ENCODE measurements around the gene ASXL2. TPM values are rescaled to one million over a fixed set of nuclear protein-coding genes. Genes with fewer than 3 reads are reported as not detected.
"Not testable (repeated sequence)": the region's sequence is repeated elsewhere in the genome, so short reads cannot be mapped to it uniquely, and the experiment has no call there.

The ASXL2 gene
- total RNA-seq, 8 experiments from 2014 or later, result 3.3 to 24.0 (median 8.2) TPM

GRCh38 chr2:25909574-25909973 lies 31.3 kb upstream of the ASXL2 start:
- ATAC-seq (replicated peaks in 6 of 8); in situ Hi-C loops (cut with MboI; ENCODE audit: low pct_unique_long_range_greater_than_20kb in 2 of 9, low sequenced_read_pairs in 9 of 9, unreplicated experiment in 9 of 9); H3K27ac ChIP-seq; H3K4me3 ChIP-seq: not testable (repeated sequence)
- 10 to 100% (median 57%) methylated on average over 1 of the region's 5 CpGs; no CpG with 5 or more reads in 5 of the 10 experiments for WGBS, 10 experiments
- H3K4me1 ChIP-seq (replicated peaks in 1 of 2), result peaks cover 16 to 17% of the 10 kb centered on the region in 2 donors

DNA sequence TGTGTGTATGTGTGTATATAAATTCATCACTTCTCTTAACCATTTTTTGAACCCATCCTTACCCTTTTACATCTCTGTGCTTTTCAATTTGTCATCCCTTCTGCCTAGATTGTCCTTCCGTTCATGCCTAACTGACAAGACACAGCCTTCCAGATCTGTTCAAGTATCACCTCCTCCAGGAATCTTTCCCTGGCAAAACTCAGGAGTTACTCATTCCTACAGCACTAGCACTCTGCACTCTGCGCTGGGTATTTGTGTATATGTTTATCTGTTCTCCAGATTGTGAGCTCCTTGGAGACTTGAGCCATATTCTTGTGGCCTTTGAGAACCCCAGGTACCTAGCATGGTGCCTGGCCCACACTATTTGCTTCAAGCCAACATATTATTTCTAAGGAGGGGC lies 26.8 kb upstream of the ASXL2 start:
- 5 to 100% (median 67%) methylated on average over 1 to 2 of the region's 2 CpGs; no CpG with 5 or more reads in 3 of the 10 experiments for WGBS, 10 experiments
- Histone ChIP-seq H3K27ac (no peak overlapping the region), H3K4me1 (replicated peaks in 1 of 2) (no peaks in the 10 kb centered on the region), H3K4me3 (no peak overlapping the region)
- no peak for ATAC-seq (replicated peaks in 6 of 8)
- in situ Hi-C loops (cut with MboI; ENCODE audit: low pct_unique_long_range_greater_than_20kb in 2 of 9, low sequenced_read_pairs in 9 of 9, unreplicated experiment in 9 of 9), result no loop called here

- no peaks in the 10 kb centered on the region for H3K4me1 ChIP-seq (replicated peaks in 1 of 2)
- H3K27ac ChIP-seq, result no peak overlapping the region
- H3K4me3 ChIP-seq, result no peak overlapping the region
- no peak for ATAC-seq (replicated peaks in 6 of 8)
- WGBS, 10 experiments, result 80 to 100% (median 88%) methylated on average over 1 to 5 of the region's 5 CpGs; no CpG with 5 or more reads in 4 of the 10 experiments
- in situ Hi-C loops (cut with MboI; ENCODE audit: low pct_unique_long_range_greater_than_20kb in 2 of 9, low sequenced_read_pairs in 9 of 9, unreplicated experiment in 9 of 9), result no loop called here
These were observed 25.0 kb upstream of the ASXL2 start for GRCh38 chr2:25903216-25903776.

DNA sequence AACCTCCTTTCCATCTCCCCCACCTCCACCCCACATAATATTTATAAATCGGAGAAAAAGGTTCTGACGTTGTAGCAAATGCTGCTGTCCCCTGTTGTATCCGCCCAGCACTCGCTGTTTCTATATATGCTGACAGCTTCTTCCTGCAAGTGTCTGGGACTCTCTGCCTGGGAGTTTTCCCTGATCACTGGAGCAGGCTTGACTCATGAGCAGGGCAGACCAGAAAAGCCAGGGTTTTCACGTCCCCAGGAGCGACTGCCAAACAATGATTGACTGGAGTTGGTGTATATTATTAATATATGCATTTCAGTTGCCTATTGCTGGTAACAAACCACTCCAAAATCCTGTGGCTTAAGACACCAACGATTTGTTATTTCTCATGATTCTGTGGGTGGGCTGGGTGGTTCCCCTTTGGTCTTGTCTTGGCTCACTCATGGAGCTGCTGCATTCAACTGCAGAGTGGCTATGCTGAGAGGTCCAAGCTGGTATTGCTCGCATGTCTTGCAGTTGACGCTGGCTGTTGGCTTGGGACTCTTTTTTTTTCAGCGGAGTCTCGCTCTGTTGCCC lies 21.2 kb upstream of the ASXL2 start:
- ATAC-seq (replicated peaks in 6 of 8), result peak in 2 of 8 experiments; percentile 37 to 55
- in situ Hi-C loops (cut with MboI; ENCODE audit: low pct_unique_long_range_greater_than_20kb in 2 of 9, low sequenced_read_pairs in 9 of 9, unreplicated experiment in 9 of 9), result no loop called here
- no peak overlapping the region for H3K4me3 ChIP-seq
- peaks cover 0 to 11% of the 10 kb centered on the region in 2 donors for H3K4me1 ChIP-seq (replicated peaks in 1 of 2)
- WGBS, 10 experiments, result 14 to 100% (median 84%) methylated on average over 1 to 6 of the region's 11 CpGs; no CpG with 5 or more reads in 2 of the 10 experiments
- H3K27ac ChIP-seq, result no peak overlapping the region

- in situ Hi-C loops (cut with MboI; ENCODE audit: low pct_unique_long_range_greater_than_20kb in 2 of 9, low sequenced_read_pairs in 9 of 9, unreplicated experiment in 9 of 9), result no loop called here
- 38 to 100% (median 80%) methylated on average over 1 to 3 of the region's 4 CpGs; no CpG with 5 or more reads in 1 of the 10 experiments for WGBS, 10 experiments
- ATAC-seq (replicated peaks in 6 of 8), result no peak
These were observed 19.2 kb upstream of the ASXL2 start for GRCh38 chr2:25897506-25897905.

DNA sequence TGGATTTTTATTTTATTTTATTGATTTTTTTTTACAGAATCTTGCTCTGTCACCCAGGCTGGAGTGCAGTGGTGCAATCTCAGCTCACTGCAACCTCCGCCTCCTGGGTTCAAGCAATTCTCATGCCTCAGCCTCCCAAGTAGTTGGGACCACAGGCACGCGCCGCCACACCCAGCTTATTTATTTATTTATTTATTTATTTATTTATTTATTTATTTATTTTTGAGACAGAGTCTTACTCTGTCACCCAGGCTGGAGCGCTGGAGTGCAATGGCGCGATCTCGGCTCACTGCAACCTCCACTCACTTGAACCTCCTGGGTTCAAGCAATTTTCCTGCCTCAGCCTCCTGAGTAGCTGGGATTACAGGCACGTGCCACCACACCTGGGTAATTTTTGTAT lies 18.0 kb upstream of the ASXL2 start:
- WGBS, 10 experiments, result 0 to 94% (median 71%) methylated on average over 1 to 7 of the region's 9 CpGs; no CpG with 5 or more reads in 1 of the 10 experiments
- H3K4me1 ChIP-seq (replicated peaks in 1 of 2), result peaks cover 0 to 11% of the 10 kb centered on the region in 2 donors
- in situ Hi-C loops (cut with MboI; ENCODE audit: low pct_unique_long_range_greater_than_20kb in 2 of 9, low sequenced_read_pairs in 9 of 9, unreplicated experiment in 9 of 9); H3K27ac ChIP-seq; ATAC-seq (replicated peaks in 6 of 8); H3K4me3 ChIP-seq: not testable (repeated sequence)

More at GRCh38 chr2:25897506-25897905, 19.2 kb upstream of the ASXL2 start:
- no peak overlapping the region for H3K4me3 ChIP-seq
- peaks cover 0 to 11% of the 10 kb centered on the region in 2 donors for H3K4me1 ChIP-seq (replicated peaks in 1 of 2)
- no peak overlapping the region for H3K27ac ChIP-seq

- in situ Hi-C loops (cut with MboI; ENCODE audit: low pct_unique_long_range_greater_than_20kb in 2 of 9, low sequenced_read_pairs in 9 of 9, unreplicated experiment in 9 of 9), result no loop called here
- ATAC-seq (replicated peaks in 6 of 8), result peak in 6 of 8 experiments; percentile 9 to 40 (median 18)
- H3K27ac ChIP-seq, result peak overlapping the region in 1 of 2 donors; percentile 37
- no peak overlapping the region for H3K4me3 ChIP-seq
- H3K4me1 ChIP-seq (replicated peaks in 1 of 2), result peaks cover 0 to 11% of the 10 kb centered on the region in 2 donors
These were observed 17.3 kb upstream of the ASXL2 start for GRCh38 chr2:25895610-25896009.

DNA sequence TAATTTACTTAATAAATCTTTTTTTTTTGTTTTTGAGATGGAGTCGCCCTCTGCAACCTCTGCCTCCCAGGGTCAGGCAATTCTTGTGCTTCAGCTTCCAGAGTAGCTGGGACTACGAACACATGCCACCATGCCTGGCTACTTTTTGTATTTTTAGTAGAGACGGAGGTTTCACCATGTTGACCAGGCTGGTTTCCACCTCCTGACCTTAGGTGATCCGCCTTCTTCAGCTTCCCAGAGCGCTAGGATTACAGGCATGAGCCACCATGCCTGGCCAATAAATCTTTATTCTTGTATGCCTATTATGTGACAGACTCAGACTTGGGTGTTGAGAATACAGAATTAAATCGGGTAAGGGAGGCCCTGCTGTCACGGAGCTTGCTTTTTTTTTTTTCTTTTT lies 16.7 kb upstream of the ASXL2 start:
- H3K4me3 ChIP-seq, result no peak overlapping the region
- peak in 4 of 8 experiments; percentile 31 to 59 (median 50) for ATAC-seq (replicated peaks in 6 of 8)
- in situ Hi-C loops (cut with MboI; ENCODE audit: low pct_unique_long_range_greater_than_20kb in 2 of 9, low sequenced_read_pairs in 9 of 9, unreplicated experiment in 9 of 9), result no loop called here
- WGBS, 10 experiments, result 40 to 100% (median 72%) methylated on average over 1 to 6 of the region's 7 CpGs
- peaks cover 0 to 11% of the 10 kb centered on the region in 2 donors for H3K4me1 ChIP-seq (replicated peaks in 1 of 2)
- peak overlapping the region in 1 of 2 donors; percentile 38 for H3K27ac ChIP-seq

DNA sequence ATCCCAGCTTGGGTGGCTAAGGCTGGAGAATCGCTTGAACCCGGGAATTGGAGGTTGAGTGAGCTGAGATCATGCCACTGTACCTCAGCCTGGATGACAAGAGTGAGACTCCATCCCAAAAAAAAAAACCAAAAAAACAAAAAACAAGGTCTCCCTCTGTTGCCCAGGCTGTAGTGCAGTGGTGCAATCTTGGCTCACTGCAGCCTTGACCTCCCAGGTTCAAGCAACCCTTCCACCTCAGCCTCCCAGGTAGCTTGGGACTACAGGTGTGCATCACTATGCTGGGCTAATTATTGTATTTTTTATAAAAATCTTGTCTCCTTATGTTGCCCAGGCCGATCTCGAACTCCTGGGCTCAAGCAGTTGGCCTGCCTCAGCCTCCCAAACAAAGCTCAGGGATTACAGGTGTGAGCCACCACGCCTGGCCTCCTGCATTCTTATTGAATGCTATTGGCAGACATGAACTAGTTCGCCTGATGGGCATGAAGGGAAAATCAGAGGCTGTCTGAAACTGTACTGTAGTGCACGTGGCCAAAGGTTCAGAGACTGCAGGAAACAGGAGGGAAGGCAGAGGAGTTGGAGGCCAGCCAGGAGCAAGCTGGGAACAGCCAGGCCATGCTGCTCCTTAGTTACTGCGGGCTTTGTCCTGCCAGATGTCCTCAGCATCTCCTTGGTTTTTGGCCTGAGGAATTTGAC lies 16.0 kb upstream of the ASXL2 start:
- Histone ChIP-seq H3K4me3 (no peak overlapping the region), H3K4me1 (replicated peaks in 1 of 2) (peaks cover 0 to 11% of the 10 kb centered on the region in 2 donors), H3K27ac (no peak overlapping the region)
- in situ Hi-C loops (cut with MboI; ENCODE audit: low pct_unique_long_range_greater_than_20kb in 2 of 9, low sequenced_read_pairs in 9 of 9, unreplicated experiment in 9 of 9), result no loop called here
- 30 to 92% (median 80%) methylated on average over 2 to 7 of the region's 8 CpGs; no CpG with 5 or more reads in 3 of the 10 experiments for WGBS, 10 experiments
- peak in 6 of 8 experiments; percentile 47 to 89 (median 81) for ATAC-seq (replicated peaks in 6 of 8)

DNA sequence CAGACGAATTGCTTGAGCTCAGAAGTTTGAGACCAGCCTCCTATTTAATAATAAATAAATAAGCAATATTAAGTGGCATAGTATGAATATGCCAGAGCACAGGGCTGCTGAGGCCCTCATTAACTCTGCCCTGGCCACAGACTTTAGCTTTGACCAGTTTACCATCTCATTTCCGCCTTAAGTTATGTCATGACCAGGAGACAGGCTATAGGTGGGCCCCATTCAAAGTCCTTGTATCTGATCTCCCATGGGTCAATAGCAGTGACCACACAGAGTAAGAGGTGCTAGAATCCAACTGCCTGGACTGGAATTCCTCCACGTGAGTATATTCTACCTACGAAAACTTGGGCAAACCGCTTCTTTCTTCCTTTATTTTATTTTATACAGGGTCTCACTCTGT lies 13.4 kb upstream of the ASXL2 start:
- Histone ChIP-seq H3K27ac (no peak overlapping the region), H3K4me3 (no peak overlapping the region), H3K4me1 (replicated peaks in 1 of 2) (peaks cover 0 to 11% of the 10 kb centered on the region in 2 donors)
- in situ Hi-C loops (cut with MboI; ENCODE audit: low pct_unique_long_range_greater_than_20kb in 2 of 9, low sequenced_read_pairs in 9 of 9, unreplicated experiment in 9 of 9), result no loop called here
- WGBS, 10 experiments, result 0 to 97% (median 74%) methylated on average over 1 to 5 of the region's 5 CpGs; no CpG with 5 or more reads in 1 of the 10 experiments
- ATAC-seq (replicated peaks in 6 of 8), result no peak

- 70 to 100% (median 92%) methylated on average over 1 to 5 of the region's 5 CpGs; no CpG with 5 or more reads in 2 of the 10 experiments for WGBS, 10 experiments
- in situ Hi-C loops (cut with MboI; ENCODE audit: low pct_unique_long_range_greater_than_20kb in 2 of 9, low sequenced_read_pairs in 9 of 9, unreplicated experiment in 9 of 9), result no loop called here
These were observed 9.4 kb upstream of the ASXL2 start for GRCh38 chr2:25887624-25888242.

DNA sequence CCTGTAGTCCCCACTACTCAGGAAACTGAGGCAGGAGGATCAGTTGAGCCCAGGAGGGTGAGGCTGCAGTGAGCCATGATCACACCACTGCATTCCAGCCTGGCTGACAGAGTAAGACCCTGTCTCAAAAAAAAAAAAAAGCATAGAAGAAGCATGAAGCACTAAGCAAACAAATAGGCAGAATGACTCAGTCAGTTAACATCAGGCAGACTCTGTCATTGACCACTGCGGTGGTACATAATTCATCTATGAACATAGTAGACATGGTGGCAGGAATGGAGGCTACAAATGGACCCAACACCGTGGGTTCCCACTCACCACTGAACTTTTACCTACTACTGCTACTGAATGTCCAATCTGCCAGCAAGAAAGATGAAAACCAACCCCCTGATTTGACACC lies 7.6 kb upstream of the ASXL2 start:
- Histone ChIP-seq H3K27ac (no peak overlapping the region), H3K4me3 (no peak overlapping the region), H3K4me1 (replicated peaks in 1 of 2) (no peaks in the 10 kb centered on the region)
- peak in 3 of 8 experiments; percentile 37 to 86 (median 58) for ATAC-seq (replicated peaks in 6 of 8)
- in situ Hi-C loops (cut with MboI; ENCODE audit: low pct_unique_long_range_greater_than_20kb in 2 of 9, low sequenced_read_pairs in 9 of 9, unreplicated experiment in 9 of 9), result no loop called here
- WGBS, 10 experiments, result 10 to 100% (median 60%) methylated on average over 1 to 2 of the region's 2 CpGs; no CpG with 5 or more reads in 2 of the 10 experiments

More at GRCh38 chr2:25887624-25888242, 9.4 kb upstream of the ASXL2 start:
- H3K4me3 ChIP-seq, result no peak overlapping the region
- no peaks in the 10 kb centered on the region for H3K4me1 ChIP-seq (replicated peaks in 1 of 2)
- no peak overlapping the region for H3K27ac ChIP-seq
- no peak for ATAC-seq (replicated peaks in 6 of 8)

GRCh38 chr2:25881764-25882163 lies 3.5 kb upstream of the ASXL2 start:
- ATAC-seq (replicated peaks in 6 of 8), result no peak
- Histone ChIP-seq H3K4me3 (no peak overlapping the region), H3K27ac (no peak overlapping the region), H3K4me1 (replicated peaks in 1 of 2) (peaks cover 3 to 6% of the 10 kb centered on the region in 2 donors)
- 55 to 94% (median 79%) methylated on average over 1 to 3 of the region's 4 CpGs; no CpG with 5 or more reads in 2 of the 10 experiments for WGBS, 10 experiments
- in situ Hi-C loops (cut with MboI; ENCODE audit: low pct_unique_long_range_greater_than_20kb in 2 of 9, low sequenced_read_pairs in 9 of 9, unreplicated experiment in 9 of 9), result no loop called here
